ENCODE results near the gene APBB2. TPM values are rescaled to one million over a fixed set of nuclear protein-coding genes. Genes with fewer than 3 reads are reported as not detected.

APBB2 gene
- total and polyA plus RNA-seq, 2 of the 4 experiments (the other 2 are of a cell fraction) = 47.9 to 75.5 TPM

GRCh38 chr4:40789031-40789430 is 425.3 kb downstream of the APBB2 start:
- POLR2A ChIA-PET (ENCODE audit: unreplicated experiment) = no interaction called here
- DNase-seq (no peak), ATAC-seq (ENCODE audit: low read depth) (no peak)
- no peak overlapping the region for H3K23ac ChIP-seq (ENCODE audit: low read depth, low read length)
- H4K5ac ChIP-seq (ENCODE audit: low read depth, low read length) = no peak overlapping the region
- H2BK15ac ChIP-seq (ENCODE audit: low read depth, low read length) = no peak overlapping the region
- intact Hi-C loops (cut with micrococcal nuclease) = no loop called here
- H3K79me1 ChIP-seq (ENCODE audit: low read depth in 1 of 2, low read length in 2 of 2) = no peaks in the 10 kb centered on the region
- no peak overlapping the region for H3K4me3 ChIP-seq (ENCODE audit: insufficient read depth, low read depth, low read length)
- no peaks in the 10 kb centered on the region for H3K4me1 ChIP-seq (ENCODE audit: control insufficient read depth, insufficient read depth, low read length)
- no peak for TF ChIP-seq MAFK (IDR thresholded peaks at IDR 0.05; ENCODE audit: low read depth, low read length)
- TF ChIP-seq, protein P1, sequence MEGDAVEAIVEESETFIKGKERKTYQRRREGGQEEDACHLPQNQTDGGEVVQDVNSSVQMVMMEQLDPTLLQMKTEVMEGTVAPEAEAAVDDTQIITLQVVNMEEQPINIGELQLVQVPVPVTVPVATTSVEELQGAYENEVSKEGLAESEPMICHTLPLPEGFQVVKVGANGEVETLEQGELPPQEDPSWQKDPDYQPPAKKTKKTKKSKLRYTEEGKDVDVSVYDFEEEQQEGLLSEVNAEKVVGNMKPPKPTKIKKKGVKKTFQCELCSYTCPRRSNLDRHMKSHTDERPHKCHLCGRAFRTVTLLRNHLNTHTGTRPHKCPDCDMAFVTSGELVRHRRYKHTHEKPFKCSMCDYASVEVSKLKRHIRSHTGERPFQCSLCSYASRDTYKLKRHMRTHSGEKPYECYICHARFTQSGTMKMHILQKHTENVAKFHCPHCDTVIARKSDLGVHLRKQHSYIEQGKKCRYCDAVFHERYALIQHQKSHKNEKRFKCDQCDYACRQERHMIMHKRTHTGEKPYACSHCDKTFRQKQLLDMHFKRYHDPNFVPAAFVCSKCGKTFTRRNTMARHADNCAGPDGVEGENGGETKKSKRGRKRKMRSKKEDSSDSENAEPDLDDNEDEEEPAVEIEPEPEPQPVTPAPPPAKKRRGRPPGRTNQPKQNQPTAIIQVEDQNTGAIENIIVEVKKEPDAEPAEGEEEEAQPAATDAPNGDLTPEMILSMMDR (conservative IDR thresholded peaks at IDR 0.05; ENCODE audit: low read depth, low read length) = no peak
- TF ChIP-seq ELK1 (IDR thresholded peaks at IDR 0.05; ENCODE audit: borderline replicate concordance, low read depth, low read length) = no peak
- TF ChIP-seq RAD21 (IDR thresholded peaks at IDR 0.05; ENCODE audit: low read length) = no peak
- TF ChIP-seq RCOR1 (IDR thresholded peaks at IDR 0.05; ENCODE audit: insufficient replicate concordance, low read length) = no peak
- TF ChIP-seq MAZ (IDR thresholded peaks at IDR 0.05; ENCODE audit: borderline replicate concordance, low read depth, low read length) = no peak
- TF ChIP-seq BHLHE40 (IDR thresholded peaks at IDR 0.05; ENCODE audit: low read depth, low read length) = no peak
- no peak for TF ChIP-seq RFX5 (IDR thresholded peaks at IDR 0.05; ENCODE audit: low read depth, low read length)
- no peak for TF ChIP-seq CEBPB (IDR thresholded peaks at IDR 0.05; ENCODE audit: low read depth, low read length)
- TF ChIP-seq SMC3 (IDR thresholded peaks at IDR 0.05; ENCODE audit: low read depth, low read length) = no peak
- TF ChIP-seq NFE2L2 (IDR thresholded peaks at IDR 0.05; ENCODE audit: low read depth, low read length) = no peak
- TF ChIP-seq MXI1 (IDR thresholded peaks at IDR 0.05; ENCODE audit: borderline replicate concordance, low read depth, low read length) = no peak
- H3K4ac ChIP-seq (ENCODE audit: low read depth, low read length) = no peak overlapping the region
- no peak overlapping the region for H2BK5ac ChIP-seq (ENCODE audit: low read depth, low read length, poor library complexity, severe bottlenecking)
- H3K18ac ChIP-seq (ENCODE audit: low read depth, low read length) = no peak overlapping the region
- dilution Hi-C loops (cut with HindIII; ENCODE audit: low sequenced_read_pairs, unreplicated experiment) = no loop called here
- H2AK9ac ChIP-seq (replicated peaks; ENCODE audit: low read depth, low read length, poor library complexity) = no peak overlapping the region
- in situ Hi-C loops (cut with MboI; ENCODE audit: low sequenced_read_pairs) = no loop called here
- no peak overlapping the region for H3K27ac ChIP-seq (ENCODE audit: insufficient read depth, low read length)
- no TSS peak for BruUV-seq (replicated peaks)
- no peak overlapping the region for H3K4me2 ChIP-seq (ENCODE audit: low read depth, low read length)
- H3K14ac ChIP-seq (replicated peaks; ENCODE audit: low read depth, low read length) = no peak overlapping the region
- H3K56ac ChIP-seq (ENCODE audit: extremely low read depth, insufficient read depth, low read length) = no peak overlapping the region
- no peak overlapping the region for H2AK5ac ChIP-seq (ENCODE audit: low read depth, low read length)
- no peaks in the 10 kb centered on the region for H3K9me1 ChIP-seq (ENCODE audit: insufficient read depth, low read length)
- no peaks in the 10 kb centered on the region for H3K9me3 ChIP-seq (ENCODE audit: control insufficient read depth, insufficient read depth, low read length)
- no peak overlapping the region for H2AFZ ChIP-seq (replicated peaks; ENCODE audit: low read length, poor library complexity)
- no peak overlapping the region for H2BK20ac ChIP-seq (ENCODE audit: low read depth, low read length)
- no peak overlapping the region for H4K8ac ChIP-seq (ENCODE audit: low read depth in 2 of 2, low read length in 2 of 2)
- H3K27me3 ChIP-seq (ENCODE audit: control insufficient read depth, insufficient read depth, low read length) = peaks cover 10% of the 10 kb centered on the region
- H4K20me1 ChIP-seq (ENCODE audit: insufficient read depth, low read length) = no peaks in the 10 kb centered on the region
- CTCF ChIA-PET = no interaction called here
- H4K91ac ChIP-seq (ENCODE audit: insufficient read depth, low read depth, low read length) = no peak overlapping the region
- no CpG with 5 or more reads among the region's 1 CpG for WGBS, 2 experiments (ENCODE audit: extremely low coverage in 2 of 2, insufficient read length in 1 of 2)
- no peak overlapping the region for H2BK120ac ChIP-seq (ENCODE audit: low read depth, low read length)
- H3K36me3 ChIP-seq (ENCODE audit: control insufficient read depth, insufficient read depth, low read length) = no peaks in the 10 kb centered on the region
- no peak overlapping the region for H3K9ac ChIP-seq (ENCODE audit: low read depth, low read length)

Measured in IMR-90 (cell line).